ENCODE results near the gene MED29. TPM values are rescaled to one million over a fixed set of nuclear protein-coding genes. Genes with fewer than 3 reads are reported as not detected.

MED29 gene
- total and polyA plus RNA-seq, 2 of the 13 experiments (the other 11 are each of a cell fraction or from before 2014, with no cell fraction given), result 14.0 to 19.7 TPM

DNA sequence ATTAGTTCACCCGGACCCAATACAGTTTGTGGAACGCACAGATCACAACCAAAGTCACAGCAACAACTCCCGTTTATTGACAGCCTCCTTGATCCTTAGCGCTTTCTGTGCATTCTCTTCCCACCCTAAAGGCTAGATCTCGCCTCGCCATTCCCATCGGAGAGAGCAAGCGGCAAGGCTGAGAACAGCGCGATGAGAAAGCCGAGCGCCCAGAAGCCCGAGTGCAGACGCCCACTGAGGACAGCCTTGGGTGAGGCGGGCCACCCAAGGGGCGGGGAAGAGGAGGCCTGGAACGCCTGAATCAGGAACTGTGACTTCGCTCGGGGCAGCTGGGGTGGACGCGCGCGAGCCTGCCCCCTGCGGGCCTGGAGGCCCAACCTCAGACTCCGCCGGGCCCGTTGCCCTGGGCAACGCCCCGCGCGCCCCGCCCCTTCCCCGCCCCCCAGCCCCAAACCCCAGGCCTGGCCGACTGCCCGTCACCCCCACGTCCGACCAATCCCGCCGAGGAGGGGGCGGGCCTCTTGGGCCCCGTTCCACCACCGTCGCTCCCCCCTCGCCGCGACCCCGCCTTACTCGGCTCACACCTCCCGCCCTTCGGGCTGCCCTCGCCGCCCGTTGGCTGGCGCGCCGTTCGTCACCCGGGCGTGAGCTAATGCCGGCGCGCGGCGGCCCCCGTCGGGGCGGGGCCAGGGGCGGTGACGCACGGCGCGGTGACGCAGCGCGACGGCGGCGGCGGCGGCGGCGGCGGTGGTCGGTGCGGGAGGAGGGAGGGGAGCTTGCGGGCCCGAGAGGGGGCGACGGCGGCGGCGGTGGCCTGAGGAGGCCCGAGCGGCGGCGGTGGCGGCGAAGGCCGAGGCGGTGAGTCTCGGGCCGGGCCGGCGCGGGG is 49.2 kb upstream of the MED29 start, which contains the start of gene SAMD4B (continued):
- peak; percentile 85 for TF ChIP-seq HDAC1 (CRISPR knock-in tag; IDR thresholded peaks at IDR 0.05)
- TF ChIP-seq ZNF20 (CRISPR knock-in tag; IDR thresholded peaks at IDR 0.05), result no peak
- no peak for TF ChIP-seq GPN1 (CRISPR knock-in tag; IDR thresholded peaks at IDR 0.05; ENCODE audit: borderline replicate concordance)
- 0 out of 2 replicates have a peak, but pooled peaks have one; percentile 84 for TF ChIP-seq ZNF550 (CRISPR knock-in tag; IDR thresholded peaks at IDR 0.05; ENCODE audit: borderline replicate concordance)
- TF ChIP-seq PAX8 (CRISPR knock-in tag; IDR thresholded peaks at IDR 0.05; ENCODE audit: borderline replicate concordance), result 0 out of 2 replicates have a peak, but pooled peaks have one; percentile 36
- no peak for TF ChIP-seq ZBTB21 (CRISPR knock-in tag; IDR thresholded peaks at IDR 0.05)
- no peak for TF ChIP-seq TBL1XR1 (IDR thresholded peaks at IDR 0.05; ENCODE audit: borderline replicate concordance, low read length, partially characterized antibody)
- peak; percentile 82 for TF ChIP-seq ZNF501 (CRISPR knock-in tag; IDR thresholded peaks at IDR 0.05)
- 0 out of 2 replicates have a peak, but pooled peaks have one; percentile 73 for TF ChIP-seq ZKSCAN8 (CRISPR knock-in tag; IDR thresholded peaks at IDR 0.05; ENCODE audit: borderline replicate concordance)
- TF ChIP-seq, protein P1, sequence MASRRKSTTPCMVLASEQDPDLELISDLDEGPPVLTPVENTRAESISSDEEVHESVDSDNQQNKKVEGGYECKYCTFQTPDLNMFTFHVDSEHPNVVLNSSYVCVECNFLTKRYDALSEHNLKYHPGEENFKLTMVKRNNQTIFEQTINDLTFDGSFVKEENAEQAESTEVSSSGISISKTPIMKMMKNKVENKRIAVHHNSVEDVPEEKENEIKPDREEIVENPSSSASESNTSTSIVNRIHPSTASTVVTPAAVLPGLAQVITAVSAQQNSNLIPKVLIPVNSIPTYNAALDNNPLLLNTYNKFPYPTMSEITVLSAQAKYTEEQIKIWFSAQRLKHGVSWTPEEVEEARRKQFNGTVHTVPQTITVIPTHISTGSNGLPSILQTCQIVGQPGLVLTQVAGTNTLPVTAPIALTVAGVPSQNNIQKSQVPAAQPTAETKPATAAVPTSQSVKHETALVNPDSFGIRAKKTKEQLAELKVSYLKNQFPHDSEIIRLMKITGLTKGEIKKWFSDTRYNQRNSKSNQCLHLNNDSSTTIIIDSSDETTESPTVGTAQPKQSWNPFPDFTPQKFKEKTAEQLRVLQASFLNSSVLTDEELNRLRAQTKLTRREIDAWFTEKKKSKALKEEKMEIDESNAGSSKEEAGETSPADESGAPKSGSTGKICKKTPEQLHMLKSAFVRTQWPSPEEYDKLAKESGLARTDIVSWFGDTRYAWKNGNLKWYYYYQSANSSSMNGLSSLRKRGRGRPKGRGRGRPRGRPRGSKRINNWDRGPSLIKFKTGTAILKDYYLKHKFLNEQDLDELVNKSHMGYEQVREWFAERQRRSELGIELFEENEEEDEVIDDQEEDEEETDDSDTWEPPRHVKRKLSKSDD (CRISPR knock-in tag; IDR thresholded peaks at IDR 0.05; ENCODE audit: low read depth), result no peak
- no peak; the same call in 1 of the 2 replicates for TF ChIP-seq ARHGAP35 (CRISPR knock-in tag; IDR thresholded peaks at IDR 0.05; ENCODE audit: borderline replicate concordance)
- no peak for TF ChIP-seq DNMT1 (CRISPR knock-in tag; IDR thresholded peaks at IDR 0.05)
- no peak for TF ChIP-seq ZNF264 (CRISPR knock-in tag; IDR thresholded peaks at IDR 0.05)
- peak; percentile 78; the same call in 1 of the 2 replicates for TF ChIP-seq ZNF788 (CRISPR knock-in tag; IDR thresholded peaks at IDR 0.05; ENCODE audit: borderline replicate concordance)
- TF ChIP-seq MAFF (IDR thresholded peaks at IDR 0.05; ENCODE audit: low read depth, low read length), result no peak; the same call in 1 of the 2 replicates
- TF ChIP-seq TGIF2 (CRISPR knock-in tag; IDR thresholded peaks at IDR 0.05), result peak; percentile 80; the same call in 1 of the 2 replicates
- TF ChIP-seq ZC3H4 (CRISPR knock-in tag; IDR thresholded peaks at IDR 0.05; ENCODE audit: borderline replicate concordance), result no peak
- TF ChIP-seq, protein P2, sequence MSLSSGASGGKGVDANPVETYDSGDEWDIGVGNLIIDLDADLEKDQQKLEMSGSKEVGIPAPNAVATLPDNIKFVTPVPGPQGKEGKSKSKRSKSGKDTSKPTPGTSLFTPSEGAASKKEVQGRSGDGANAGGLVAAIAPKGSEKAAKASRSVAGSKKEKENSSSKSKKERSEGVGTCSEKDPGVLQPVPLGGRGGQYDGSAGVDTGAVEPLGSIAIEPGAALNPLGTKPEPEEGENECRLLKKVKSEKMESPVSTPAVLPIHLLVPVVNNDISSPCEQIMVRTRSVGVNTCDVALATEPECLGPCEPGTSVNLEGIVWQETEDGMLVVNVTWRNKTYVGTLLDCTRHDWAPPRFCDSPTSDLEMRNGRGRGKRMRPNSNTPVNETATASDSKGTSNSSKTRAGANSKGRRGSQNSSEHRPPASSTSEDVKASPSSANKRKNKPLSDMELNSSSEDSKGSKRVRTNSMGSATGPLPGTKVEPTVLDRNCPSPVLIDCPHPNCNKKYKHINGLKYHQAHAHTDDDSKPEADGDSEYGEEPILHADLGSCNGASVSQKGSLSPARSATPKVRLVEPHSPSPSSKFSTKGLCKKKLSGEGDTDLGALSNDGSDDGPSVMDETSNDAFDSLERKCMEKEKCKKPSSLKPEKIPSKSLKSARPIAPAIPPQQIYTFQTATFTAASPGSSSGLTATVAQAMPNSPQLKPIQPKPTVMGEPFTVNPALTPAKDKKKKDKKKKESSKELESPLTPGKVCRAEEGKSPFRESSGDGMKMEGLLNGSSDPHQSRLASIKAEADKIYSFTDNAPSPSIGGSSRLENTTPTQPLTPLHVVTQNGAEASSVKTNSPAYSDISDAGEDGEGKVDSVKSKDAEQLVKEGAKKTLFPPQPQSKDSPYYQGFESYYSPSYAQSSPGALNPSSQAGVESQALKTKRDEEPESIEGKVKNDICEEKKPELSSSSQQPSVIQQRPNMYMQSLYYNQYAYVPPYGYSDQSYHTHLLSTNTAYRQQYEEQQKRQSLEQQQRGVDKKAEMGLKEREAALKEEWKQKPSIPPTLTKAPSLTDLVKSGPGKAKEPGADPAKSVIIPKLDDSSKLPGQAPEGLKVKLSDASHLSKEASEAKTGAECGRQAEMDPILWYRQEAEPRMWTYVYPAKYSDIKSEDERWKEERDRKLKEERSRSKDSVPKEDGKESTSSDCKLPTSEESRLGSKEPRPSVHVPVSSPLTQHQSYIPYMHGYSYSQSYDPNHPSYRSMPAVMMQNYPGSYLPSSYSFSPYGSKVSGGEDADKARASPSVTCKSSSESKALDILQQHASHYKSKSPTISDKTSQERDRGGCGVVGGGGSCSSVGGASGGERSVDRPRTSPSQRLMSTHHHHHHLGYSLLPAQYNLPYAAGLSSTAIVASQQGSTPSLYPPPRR (CRISPR knock-in tag; IDR thresholded peaks at IDR 0.05; ENCODE audit: borderline replicate concordance), result peak; percentile 49; the same call in 1 of the 2 replicates

All from HepG2 (cell line).